Measurements from ENCODE around the gene VSTM2L. TPM values are rescaled to one million over a fixed set of nuclear protein-coding genes. Genes with fewer than 3 reads are reported as not detected.

Gene VSTM2L
- 16.6 to 24.7 TPM (median 19.1 TPM) in 5 replicates for total RNA-seq (2022; extraction: Qiagen RNA extraction)

GRCh38 chr20:37902504-37903313 lies at the start of gene VSTM2L:
VSTM2L (plus strand) TSS chr20:37903127; CDS start chr20:37903351, 224 bp downstream.

Other genes with a start within 250 kb of the VSTM2L start
- 56.2 to 69.6 TPM (median 66.2 TPM) in 5 replicates for gene CTNNBL1, start 209.1 kb upstream of the VSTM2L start, total RNA-seq (2022; extraction: Qiagen RNA extraction)
- 19.1 to 23.0 TPM (median 21.6 TPM) in 5 replicates for gene TTI1, start 130.3 kb downstream of the VSTM2L start, total RNA-seq (2022; extraction: Qiagen RNA extraction)
- 25.6 to 33.5 TPM (median 27.9 TPM) in 5 replicates for gene RPRD1B, start 130.6 kb downstream of the VSTM2L start, total RNA-seq (2022; extraction: Qiagen RNA extraction)

All from A549 treated with Mapracorat at 1 μM for 4 hours (cell line).